Stimulated activated naive CD8-positive, alpha-beta T cell treated with anti-CD3 and anti-CD28 coated beads, Interleukin-15, Interleukin-2, amounts not matched to agents 100 U/mL and 50 U/mL, for 24 hours (primary cell): Measurements from ENCODE around the gene WDR6.

Experiments used
- ATAC-seq: fragments of 150-1000 bp; cut with Tn5 transposase; one replicate; pipeline ENCODE4 v1.10.0; 2021
- DNase-seq: peaks from one replicate; pipeline ENCODE4 v3.0.0; 2021

WDR6 gene

GRCh38 chr3:49007068-49007770 is at the start of gene WDR6:
Gene WDR6, plus strand, starts transcription at chr3:49007391. Its CDS starts 41 bp downstream, at chr3:49007432.
- DNase-seq (peak; percentile 98), ATAC-seq (peak; percentile 94)

- DNase-seq: no peak
- no peak for ATAC-seq
Observed at GRCh38 chr3:48960841-48961413, 46.3 kb upstream of the WDR6 start.

- ATAC-seq (peak; percentile 36), DNase-seq (no peak)
Observed at GRCh38 chr3:48962340-48962739, 44.9 kb upstream of the WDR6 start.

- no peak for DNase-seq
- ATAC-seq: no peak
Observed at GRCh38 chr3:48962939-48963338, 44.3 kb upstream of the WDR6 start.

GRCh38 chr3:48963591-48963990 is 43.6 kb upstream of the WDR6 start:
- DNase-seq (no peak), ATAC-seq (no peak)

GRCh38 chr3:48966367-48966766 is 40.8 kb upstream of the WDR6 start:
- DNase-seq (no peak), ATAC-seq (no peak)

- ATAC-seq (no peak), DNase-seq (no peak)
Observed at GRCh38 chr3:48966876-48967361, 40.3 kb upstream of the WDR6 start.

GRCh38 chr3:48970586-48970985 is 36.6 kb upstream of the WDR6 start:
- DNase-seq: no peak
- ATAC-seq: no peak

- ATAC-seq (no peak), DNase-seq (no peak)
Observed at GRCh38 chr3:48974076-48974864, 32.9 kb upstream of the WDR6 start.

GRCh38 chr3:48979451-48979850 is 27.7 kb upstream of the WDR6 start:
- no peak for ATAC-seq
- no peak for DNase-seq

- no peak for DNase-seq
Observed at GRCh38 chr3:48980295-48980694, 26.9 kb upstream of the WDR6 start.

GRCh38 chr3:48982016-48982415 is 25.2 kb upstream of the WDR6 start:
- ATAC-seq (no peak), DNase-seq (no peak)

More at GRCh38 chr3:48980295-48980694, 26.9 kb upstream of the WDR6 start:
- no peak for ATAC-seq

GRCh38 chr3:48982686-48983085 is 24.5 kb upstream of the WDR6 start:
- DNase-seq: no peak
- ATAC-seq: no peak

GRCh38 chr3:48983096-48983495 is 24.1 kb upstream of the WDR6 start:
- ATAC-seq: no peak
- DNase-seq: no peak

- DNase-seq: no peak
- ATAC-seq: no peak
Observed at GRCh38 chr3:48984663-48985062, 22.5 kb upstream of the WDR6 start.

GRCh38 chr3:48985831-48986376 is 21.3 kb upstream of the WDR6 start:
- DNase-seq: no peak
- ATAC-seq: no peak

- no peak for DNase-seq
- ATAC-seq: peak; percentile 10
Observed at GRCh38 chr3:48989126-48989795, 17.9 kb upstream of the WDR6 start.

GRCh38 chr3:48989796-48990635 is 17.2 kb upstream of the WDR6 start, which contains the start of gene P4HTM:
Gene P4HTM, plus strand, starts transcription at chr3:48990241. Its CDS starts 16 bp downstream, at chr3:48990257.
- DNase-seq (peak; percentile 88), ATAC-seq (peak; percentile 88)

GRCh38 chr3:48990636-48991469 is 16.3 kb upstream of the WDR6 start:
- DNase-seq: peak; percentile 50
- ATAC-seq: no peak
